NCI-H1436 (cell line): ENCODE data around the gene CDH2.

Experiments used
- DNase-seq: peaks from one replicate; lab custom pipeline; 2025; lab: John Stamatoyannopoulos, UW

The CDH2 gene

DNA sequence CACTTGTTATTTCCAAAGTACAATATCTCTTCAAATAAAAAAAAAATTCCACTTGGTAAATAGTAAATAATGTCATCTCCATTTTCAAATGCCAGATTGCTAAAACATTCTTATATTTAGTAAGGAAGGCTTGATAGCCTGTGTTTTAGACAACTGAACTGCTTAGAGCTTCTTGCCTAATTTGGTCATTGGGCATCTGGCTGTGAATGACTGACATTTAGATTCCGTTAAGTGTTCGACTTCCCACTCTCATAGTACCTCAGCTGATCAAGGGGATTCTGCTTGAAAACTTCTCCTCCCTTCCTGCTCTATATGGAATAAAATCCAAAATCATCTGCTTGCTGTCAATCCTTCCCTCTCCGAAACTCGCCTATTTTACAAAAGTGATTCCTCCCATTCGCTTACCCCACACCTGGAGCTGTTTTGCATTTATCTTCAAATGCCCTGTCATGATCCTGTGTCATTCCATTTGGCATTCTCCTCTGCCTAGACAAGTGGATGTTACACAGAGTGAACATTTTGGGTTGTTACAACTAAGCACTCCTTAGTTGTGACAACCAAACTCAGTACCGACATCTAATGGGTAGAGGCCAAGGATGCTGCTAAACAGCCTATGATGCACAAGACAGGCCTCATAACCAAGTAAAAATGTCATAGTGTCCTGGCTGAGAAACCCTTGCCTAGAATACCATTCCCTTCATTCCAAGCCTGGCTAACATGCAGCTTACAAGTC lies 181.0 kb downstream of the CDH2 start:
- no peak for DNase-seq

GRCh38 chr18:27994571-27994970 lies 182.4 kb downstream of the CDH2 start:
- DNase-seq: no peak

- no peak for DNase-seq
Observed at GRCh38 chr18:27991391-27991790, 185.5 kb downstream of the CDH2 start.

DNA sequence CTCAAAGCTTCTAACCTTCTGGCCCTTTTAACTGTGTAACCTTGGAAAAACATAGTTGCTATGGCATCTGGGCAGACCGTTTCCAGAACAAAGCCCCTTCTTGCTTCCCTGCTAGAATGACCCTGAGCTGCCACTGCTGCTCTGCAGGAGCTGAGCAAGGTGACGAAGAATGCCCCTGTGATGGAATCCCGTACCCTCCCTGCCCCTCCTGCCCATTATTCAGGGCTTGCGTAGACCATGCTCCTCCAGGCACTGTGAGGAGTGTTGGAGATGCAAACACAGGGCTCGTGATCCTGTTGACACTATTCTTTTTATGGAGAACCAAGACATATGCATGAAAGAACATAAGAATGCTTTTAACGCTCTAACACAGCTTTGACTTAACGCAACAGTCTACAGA lies 191.1 kb downstream of the CDH2 start:
- no peak for DNase-seq

DNA sequence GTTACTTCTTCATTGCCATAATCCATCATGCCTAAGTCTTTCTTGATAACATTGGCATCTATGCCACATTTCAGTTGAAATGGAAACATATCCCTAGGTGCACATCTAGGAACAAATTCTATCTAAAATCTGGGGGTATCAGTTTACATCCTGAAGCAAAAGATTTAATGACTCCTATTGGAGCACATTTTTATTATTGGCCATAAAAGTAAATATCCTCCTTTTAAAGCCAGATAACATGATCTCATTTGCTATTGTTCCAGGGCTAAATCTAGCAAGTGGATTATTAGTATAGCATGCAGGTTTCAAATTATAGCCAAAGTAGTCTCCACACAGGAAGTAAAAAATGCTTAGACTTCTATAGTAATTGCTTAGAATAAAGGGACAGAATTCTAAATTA lies 193.2 kb downstream of the CDH2 start:
- no peak for DNase-seq

DNA sequence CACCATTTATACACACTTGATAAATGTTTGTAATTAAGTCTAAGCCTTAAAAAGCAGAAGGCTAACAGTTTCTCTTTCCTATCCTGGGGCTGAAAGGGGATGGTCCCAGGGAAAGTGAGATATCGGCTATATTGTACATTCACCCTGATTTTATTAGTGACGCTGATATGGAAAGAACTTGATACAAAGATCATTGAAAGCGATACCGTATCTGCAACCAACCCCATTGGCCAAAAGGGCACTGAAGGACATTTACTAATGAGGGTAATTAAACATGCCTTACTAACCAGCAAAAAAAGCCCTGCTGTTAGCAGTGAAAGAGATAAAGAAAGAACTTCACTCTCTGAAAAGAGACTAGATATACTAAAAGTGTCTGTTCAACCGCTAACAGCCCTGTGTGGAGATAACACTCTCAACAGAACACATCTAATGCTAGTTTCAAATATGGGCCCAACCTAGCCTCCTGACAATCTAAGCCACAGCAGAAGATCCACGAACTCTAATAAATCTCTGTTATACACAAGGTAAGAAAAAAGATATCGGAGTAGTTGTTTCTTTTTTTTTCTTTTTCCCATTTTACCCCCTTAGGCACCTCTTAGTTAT lies 200.0 kb downstream of the CDH2 start:
- no peak for DNase-seq

DNA sequence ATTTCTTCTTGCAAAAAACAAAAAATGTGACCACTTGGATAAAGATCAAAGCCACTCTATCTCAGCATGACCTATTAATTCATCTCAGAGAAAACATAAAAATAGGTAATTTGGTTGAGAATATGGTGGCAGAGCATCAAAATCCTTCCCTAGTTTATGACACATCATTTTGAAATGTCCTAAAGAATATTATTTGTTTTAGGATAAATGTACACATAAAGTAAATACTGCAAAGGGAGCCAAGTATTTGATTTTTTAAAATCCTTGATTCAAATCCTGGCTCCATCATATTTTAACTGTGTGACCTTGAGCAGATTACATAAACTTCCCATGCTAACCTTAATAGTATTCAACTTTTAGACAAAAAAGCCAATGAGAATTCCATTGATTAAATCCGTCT lies 206.6 kb downstream of the CDH2 start:
- DNase-seq: no peak

DNA sequence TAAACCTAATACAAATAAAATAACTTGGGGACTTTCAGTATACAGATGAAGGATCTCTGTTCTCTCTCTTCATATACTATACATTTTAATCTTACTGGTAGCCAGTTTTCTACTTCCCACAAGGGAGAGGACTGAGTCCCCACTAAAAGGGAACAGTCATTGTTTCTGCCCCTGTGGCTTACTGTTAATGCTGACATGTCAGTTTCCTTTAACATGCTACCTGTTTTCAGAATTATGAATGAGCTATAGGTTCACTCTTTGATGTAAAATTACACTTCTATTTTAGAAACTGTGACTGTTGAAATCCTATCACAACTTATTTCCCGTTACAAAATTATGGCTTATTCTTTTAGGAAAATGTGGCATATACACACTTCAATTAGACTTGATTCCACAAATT lies 207.7 kb downstream of the CDH2 start:
- DNase-seq: no peak

DNA sequence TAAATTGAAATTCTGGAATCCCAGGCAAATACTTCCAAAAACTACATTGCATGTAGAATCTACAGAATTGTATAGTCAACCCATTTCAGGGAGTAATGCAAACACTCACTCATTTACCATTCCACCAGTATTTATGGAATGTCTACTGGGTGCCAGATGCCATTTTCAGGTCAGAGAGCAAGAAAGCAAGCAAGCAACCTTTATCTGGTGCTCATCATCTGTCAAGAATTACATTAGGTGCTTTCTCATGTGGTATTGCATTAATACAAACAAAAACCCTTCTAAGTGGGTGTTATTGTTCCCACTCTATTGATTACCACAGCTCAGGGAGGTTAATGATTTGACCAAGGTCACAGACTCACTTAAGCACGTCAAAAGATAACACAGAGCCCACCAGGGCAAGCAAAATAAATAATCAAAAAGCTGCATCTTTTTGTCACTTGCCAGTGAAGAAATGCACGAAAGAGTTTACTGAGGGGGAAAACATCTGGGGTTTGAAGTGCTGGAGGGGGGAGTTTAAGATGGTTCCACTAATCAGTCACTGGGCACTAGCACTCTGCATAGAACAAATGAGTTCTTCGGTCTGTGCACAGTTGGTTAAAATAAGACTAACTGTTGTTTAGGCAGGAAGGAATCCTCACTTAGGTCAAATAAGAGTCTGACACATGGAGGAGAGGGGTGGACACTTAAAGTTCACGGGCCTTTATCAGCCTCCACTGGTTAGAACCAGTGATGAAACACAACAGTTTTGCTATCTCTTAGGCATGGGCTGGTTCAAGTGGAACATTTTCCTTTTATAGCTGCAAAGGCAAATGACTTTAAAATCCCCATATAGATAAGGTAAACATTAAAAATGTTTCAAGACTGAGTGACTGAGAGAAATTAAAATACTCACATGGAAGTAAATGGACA lies 208.8 kb downstream of the CDH2 start:
- no peak for DNase-seq

DNA sequence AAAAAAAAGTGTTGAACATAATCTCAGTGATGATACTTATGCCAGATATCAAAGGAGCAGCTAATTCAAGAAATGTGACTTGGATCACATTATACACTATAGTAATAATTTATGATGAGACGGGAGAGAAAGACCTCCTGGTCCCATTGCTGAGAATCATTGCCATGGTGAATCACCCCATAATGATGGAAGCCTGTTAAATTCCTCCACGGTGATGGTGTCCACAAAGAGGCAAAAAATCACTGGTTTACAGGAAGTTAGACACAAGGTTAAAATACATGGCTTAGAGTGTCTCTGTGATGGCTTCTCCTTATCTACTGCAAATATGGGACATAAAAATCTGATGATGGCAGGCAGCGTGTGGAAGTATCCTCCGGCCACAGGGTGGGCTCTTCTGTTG lies 210.0 kb downstream of the CDH2 start:
- no peak for DNase-seq

DNA sequence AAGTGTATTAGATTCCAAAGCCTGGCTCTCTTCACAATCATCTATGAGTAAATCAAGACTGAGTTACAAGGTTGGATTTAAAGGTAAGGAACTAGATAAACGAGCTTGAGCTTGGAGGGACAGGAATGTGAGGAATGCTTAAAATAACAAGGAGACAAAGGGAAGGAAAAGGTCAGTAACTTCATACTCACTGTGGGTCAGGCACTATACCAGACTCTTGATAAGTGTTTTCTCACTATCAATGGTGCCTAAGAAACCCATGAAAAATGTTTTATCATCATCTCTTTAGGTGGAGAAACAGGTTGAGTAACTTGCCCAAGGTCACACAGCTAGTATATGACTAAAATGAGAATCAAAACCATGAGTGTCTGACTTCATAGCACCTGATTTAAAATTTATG lies 212.1 kb downstream of the CDH2 start:
- no peak for DNase-seq

GRCh38 chr18:27959101-27959500 lies 217.8 kb downstream of the CDH2 start:
- DNase-seq: no peak

DNA sequence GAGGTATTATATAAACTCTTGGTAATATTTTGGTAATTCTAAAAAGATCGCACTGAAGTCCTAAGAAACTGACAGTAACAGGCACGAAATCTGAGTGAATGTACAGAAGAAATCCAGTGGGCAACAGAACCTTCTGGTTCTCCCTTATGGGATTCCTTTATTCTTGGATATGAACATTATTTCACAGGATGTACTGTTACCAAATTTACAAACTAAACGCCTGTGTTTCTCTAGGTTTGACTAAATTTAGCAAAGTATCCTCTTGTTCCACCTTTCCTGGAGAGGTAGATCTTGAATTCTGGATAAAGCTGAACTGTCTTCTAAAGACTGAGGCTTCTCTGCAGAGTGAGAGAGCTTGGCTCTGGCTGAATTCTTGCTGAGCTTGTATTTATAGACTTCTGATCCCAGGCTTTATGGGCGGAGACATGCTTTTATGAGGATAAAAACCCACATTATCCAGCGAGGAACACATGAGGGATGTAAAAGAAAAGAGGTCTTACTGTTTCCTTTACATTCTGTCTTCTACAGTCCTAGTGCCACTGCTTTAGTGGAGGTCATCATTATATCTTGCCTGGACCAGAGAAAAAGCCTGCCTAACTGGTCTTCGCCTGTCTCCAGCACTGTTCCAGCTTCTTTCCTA lies 220.8 kb downstream of the CDH2 start:
- DNase-seq: no peak

DNA sequence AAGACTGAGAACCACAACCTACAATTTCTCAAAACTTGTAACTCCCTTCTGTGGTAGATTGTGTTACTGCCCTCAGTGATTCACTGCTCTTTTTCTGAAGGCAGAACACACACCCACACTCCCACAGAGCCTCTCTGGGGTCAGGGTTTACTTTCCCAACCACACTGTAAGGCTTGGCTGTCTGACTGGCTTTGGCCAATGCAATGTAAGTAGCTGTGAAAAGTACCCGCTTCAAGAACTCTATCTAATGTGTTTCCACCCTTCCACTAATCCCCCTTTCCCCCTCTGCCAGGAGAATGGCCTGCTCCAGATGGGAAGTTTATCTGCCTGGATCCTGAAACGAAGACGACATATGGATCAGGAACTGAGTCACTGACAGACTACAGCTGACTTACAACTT lies 222.7 kb downstream of the CDH2 start:
- no peak for DNase-seq

DNA sequence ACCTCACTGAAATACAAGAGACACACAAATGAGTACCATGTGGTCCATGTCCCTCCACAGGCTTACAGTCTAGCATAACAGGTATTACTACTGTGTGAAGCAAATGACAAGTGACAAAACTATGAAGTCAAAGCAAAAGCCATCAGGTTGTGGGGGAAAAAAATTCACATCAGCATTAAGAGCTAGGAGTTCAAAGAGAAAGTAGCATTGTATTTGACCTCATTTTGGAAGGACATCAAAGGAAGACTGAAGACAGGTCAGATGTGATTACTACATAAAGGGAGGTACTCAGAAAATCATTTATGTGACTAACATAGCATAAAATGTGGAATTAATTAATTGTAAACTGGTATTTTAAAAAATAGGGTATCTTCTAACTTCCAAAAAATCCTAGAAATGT lies 224.2 kb downstream of the CDH2 start:
- no peak for DNase-seq

GRCh38 chr18:27950648-27951228 lies 226.2 kb downstream of the CDH2 start:
- DNase-seq: no peak

GRCh38 chr18:27948986-27949385 lies 227.9 kb downstream of the CDH2 start:
- no peak for DNase-seq

DNA sequence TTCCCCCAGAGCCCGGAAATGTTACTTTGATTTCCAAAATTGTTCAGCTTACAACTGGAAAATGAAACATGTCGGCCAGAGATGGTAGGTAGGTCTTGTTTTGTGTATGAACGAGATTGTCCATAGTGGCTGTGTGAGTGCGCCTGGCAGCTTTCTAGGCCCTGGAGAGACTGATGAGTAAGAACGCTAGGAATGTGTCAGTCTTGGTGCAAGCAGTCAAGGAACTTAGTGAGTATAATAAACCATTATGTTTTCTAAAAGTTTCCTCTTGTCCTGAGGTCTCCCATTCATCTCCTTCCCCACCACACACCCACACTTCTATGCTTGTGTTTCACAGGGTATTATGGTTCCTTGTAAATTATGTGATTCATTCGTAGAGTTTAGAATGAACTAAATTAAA lies 234.2 kb downstream of the CDH2 start:
- no peak for DNase-seq

GRCh38 chr18:27931535-27931934 lies 245.4 kb downstream of the CDH2 start:
- no peak for DNase-seq

DNA sequence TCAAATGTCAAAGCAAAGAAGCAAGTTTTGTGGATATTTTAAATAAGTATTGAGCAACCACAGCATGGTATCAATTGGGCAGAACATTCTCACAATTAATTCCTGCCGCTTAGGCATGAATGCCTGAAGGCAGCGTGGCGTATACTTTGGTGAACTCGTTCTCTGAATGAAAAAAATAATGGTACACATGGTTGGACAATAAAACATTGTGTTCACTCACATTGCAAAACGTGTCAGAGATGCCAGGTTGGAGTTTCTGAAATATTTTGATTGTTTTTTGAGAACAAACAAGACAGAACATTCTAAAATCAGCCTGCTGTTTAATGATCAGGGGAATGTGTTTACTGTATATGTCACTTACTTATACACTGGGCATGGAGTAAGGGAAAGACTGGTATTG lies 254.2 kb downstream of the CDH2 start:
- DNase-seq: no peak

GRCh38 chr18:27921904-27922751 lies 254.8 kb downstream of the CDH2 start:
- DNase-seq: no peak
